HG03064 (cell line): ENCODE data around the gene WDFY2.

Experiments
- ATAC-seq: cut with Tn5 transposase; IDR thresholded peaks from one replicate; pipeline ENCODE4 v1.9.1; 2021; ENCODE audit warnings: low read depth; ENCODE audit not compliant: unreplicated experiment

The WDFY2 gene

GRCh38 chr13:51783428-51784094, 199.3 kb downstream of the WDFY2 start:
- no peak for ATAC-seq

DNA sequence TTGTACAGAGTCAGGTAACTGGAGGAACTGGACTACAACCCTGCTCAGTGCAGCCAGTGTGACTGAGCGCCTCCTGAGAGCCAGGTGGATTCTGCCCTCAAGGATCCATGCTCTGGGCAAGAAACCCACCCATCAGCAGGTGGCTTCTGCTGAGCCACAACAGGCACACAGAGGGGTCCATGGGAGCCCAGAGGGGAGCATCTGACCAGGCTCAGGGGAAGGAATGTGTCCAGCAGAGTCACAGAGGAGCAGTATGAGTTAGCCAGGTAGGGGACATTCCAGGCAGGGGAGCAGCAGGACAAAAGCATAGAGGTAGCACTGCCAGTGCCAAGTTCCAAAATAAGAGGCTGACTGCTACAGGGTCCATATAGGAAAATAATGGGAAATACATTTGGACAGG, 199.8 kb downstream of the WDFY2 start:
- no peak for ATAC-seq

DNA sequence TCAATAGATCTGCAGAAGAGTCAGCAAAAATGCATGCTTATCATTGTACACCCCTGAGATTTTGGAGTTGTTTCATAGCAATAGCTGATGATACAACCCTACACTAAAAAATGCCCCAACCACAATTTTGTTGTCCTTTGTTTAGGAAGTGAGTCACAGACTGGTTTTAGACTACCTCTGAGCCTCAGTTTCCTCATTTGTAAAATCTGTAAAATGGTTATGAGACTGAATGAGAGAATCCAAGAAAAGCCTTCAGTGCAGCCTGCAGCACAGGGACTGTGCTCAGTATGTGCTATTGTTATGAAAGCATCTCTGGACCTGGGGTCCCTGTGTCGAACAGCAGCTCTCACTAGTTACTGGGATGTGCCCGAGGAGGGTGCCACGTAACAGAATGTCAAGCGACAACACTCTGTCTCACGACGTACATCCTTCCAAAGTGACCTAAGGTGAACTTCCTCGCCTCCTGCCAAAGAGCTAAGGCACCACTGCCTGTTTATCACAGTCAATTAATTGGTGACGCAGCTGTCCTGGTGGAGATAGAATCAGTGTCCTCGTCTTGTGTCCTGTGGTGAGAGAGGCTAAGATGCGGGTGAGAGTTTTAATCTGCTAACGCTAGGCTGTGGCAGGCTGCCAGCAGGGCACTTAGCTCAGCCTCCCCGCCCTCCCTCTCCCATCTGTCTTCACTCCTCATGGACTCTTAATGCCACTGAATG, 201.6 kb downstream of the WDFY2 start:
- no peak for ATAC-seq

- no peak for ATAC-seq
Observed at GRCh38 chr13:51786425-51787265, 202.4 kb downstream of the WDFY2 start.

DNA sequence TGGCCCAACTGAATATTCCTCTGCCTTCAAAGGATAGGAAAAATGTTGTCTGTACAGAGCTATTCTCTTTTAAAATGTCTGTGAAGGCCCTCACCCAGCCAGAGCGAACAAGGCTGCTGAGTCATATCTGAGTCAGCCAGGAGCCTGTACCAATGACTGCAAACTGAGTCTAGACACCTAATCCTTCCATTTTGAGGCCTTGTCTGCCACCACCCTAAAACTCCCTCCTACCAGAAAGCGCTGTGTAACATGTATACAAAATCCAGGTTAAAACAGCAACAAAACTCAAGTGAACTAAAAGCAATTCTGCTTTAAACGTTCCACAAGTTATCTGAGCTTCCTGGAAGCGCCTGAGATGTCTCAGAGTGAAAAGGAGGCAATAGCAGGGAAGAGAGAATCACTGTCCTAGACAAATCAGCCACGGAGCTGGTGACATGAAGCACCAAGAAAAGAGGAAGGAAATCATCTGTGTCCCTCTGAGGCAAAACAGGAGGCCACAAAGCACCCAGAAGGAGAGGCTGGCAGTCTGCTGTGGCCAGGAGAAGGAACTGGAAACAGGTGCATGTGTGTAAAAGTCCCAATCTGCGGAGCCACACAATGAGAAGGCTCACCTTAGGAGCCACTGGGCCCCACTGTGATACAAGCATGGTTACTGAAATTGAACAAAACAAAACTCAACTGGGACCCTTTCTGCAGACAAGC, 209.5 kb downstream of the WDFY2 start:
- ATAC-seq, result peak; percentile 49

DNA sequence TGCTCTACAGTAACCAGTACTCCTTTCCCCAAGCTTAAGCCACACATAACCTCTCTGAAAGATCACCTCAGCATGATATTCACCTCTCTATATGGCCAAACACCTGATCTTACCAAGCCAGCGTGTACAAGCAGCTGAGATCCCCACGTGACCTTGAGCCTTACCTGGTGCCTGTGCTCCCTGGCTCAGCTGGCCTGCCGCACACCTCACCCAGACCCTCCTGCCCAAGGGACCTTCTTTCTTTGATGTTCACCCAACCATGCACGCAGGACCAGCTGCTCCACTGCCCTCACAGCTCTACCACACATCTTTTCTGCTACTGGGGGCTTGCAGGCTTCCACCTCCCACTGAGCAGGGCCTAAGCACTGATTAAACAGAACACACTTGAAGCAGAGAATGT, 210.7 kb downstream of the WDFY2 start:
- no peak for ATAC-seq

- ATAC-seq, result no peak
Observed at GRCh38 chr13:51795419-51795818, 211.2 kb downstream of the WDFY2 start.

DNA sequence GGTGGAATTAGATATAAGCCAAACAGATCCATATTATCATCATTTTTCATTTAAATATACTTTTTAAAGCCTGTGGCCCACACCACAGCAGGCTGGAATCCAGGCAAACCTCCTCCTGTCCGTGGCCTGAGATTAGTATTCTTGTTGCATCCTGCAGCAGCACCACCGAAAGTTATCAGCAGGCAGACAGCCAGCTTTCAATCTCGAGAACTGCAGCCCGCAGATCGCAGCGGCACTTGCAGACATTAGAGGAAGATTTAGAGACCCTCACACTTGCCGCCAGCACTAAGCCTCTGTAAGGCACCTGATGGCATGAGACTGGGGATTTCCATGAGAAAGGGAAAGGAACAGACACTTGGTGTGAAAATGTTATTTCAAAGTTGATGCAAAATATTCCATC, 212.3 kb downstream of the WDFY2 start:
- ATAC-seq, result no peak

DNA sequence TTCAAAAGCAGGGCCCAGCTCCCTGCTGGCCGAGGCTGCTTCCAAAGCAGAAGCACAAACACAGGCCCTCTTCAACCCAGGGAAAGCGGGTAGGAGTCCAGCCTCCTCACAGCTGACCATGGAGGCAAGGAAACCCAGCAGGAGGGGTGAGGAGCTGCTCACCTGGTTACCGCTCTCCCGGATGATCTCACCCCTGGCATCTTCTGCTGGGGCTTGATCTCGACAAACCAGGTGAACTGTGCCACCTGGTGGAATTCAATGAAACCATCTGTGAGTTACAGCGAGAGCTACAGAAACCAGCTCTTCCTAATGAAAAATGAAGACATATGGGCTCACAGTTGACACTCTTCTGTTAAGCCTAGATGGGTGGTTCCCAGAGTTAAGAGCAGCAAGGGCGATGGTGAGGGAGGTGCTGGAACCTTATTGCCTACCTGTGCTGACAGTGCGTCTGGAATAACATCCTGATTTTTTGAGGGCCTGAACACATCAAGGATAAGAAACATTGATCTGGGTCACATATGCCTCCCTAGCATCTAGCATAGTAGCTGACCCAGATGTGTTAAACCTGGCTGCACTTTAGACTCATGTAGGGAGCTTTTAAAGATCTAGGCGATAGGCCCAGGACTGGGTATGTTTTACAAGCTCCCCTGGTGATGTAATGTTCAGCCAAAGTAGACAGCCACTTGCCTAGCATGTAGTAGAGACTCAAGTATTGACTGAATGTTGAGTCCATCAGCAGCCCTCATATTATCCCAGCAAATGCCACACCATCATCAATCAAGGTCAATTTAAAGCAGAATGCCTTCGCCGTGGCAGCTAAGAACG, 213.6 kb downstream of the WDFY2 start:
- no peak for ATAC-seq

- no peak for ATAC-seq
Observed at GRCh38 chr13:51799261-51799660, 215.0 kb downstream of the WDFY2 start.

DNA sequence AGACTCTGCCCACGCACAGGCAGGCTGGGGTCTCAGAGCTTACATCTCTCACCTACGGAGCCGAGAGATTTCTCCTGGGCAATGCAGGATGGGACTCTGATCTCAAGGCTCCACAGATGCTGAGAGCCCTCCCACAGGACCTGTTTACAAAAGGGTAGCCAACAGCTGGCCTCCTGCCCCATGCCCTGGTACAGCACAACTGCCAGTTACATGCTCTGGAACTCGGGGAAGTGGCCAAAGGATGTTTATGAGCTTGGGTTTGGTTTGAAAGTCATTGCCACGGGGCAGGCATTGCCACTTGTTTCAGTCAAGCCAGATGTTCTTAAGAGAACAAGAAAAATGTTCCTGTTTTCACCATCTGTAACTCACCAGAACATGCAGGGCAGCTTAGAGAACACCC, 216.2 kb downstream of the WDFY2 start:
- no peak for ATAC-seq

- ATAC-seq, result no peak
Observed at GRCh38 chr13:51801631-51802099, 217.4 kb downstream of the WDFY2 start.

- no peak for ATAC-seq
Observed at GRCh38 chr13:51802631-51803418, 218.6 kb downstream of the WDFY2 start.

- peak; percentile 92 for ATAC-seq
Observed at GRCh38 chr13:51803422-51804294, 219.4 kb downstream of the WDFY2 start, which contains the start of gene DHRS12. TSS of gene DHRS12 (minus strand) at chr13:51804163. CDS start at chr13:51799659, 4,504 bp downstream.

DNA sequence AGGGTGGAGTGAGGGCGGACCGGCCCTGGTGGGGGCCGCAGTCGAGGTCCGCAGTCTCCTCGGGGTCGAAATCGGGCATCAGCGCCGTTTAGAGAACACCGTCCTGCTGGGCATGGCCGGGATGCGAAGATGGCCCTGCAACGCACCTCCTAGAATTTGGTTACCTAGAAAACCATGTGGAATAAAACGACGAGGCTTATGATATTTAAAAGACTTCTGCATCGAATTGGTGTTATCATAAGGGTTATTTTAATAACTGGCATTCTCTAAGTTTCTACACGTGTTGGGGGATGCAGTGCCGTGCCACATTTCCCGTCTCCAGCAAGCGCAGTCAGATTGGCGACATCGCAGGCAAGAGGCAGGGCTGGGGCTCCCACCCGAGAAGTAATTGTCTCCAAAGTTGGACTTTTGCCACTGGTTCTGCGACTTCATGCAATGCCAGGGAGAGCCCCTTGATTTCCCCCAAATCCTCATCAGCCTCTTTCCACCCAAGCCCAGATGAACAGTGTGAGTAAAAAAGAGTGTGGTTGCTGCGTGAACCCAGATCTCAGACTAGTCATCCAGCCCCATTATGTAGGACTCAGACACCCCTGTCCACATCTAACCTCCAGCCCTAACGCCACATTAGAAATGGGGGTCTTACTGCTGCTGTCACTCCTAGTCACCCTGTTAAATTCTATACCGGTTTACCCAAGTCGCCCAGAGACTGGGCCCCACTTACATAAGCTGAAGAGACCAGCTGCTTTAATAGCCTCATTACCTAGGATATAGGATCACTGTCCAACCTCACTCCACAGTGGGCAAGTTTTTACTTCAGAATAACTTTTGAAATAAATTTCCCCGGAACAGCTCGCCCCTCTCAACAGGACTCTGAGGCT, 220.3 kb downstream of the WDFY2 start:
- ATAC-seq, result no peak

GRCh38 chr13:51805313-51805712, 221.1 kb downstream of the WDFY2 start:
- ATAC-seq, result no peak

GRCh38 chr13:51805925-51806324, 221.7 kb downstream of the WDFY2 start:
- no peak for ATAC-seq
